CD8-positive, alpha-beta memory T cell (primary cell): Measurements from ENCODE around the gene LRBA. TPM values are rescaled to one million over a fixed set of nuclear protein-coding genes. Genes with fewer than 3 reads are reported as not detected.
A peak's percentile ranks its signal among the peaks of the same experiment; 100 is the strongest.

Source experiments
- CTCF ChIA-PET: fragments of 350-600 bp; sonication (Branson Sonifier 250); formaldehyde crosslinking; loops from one replicate; lab custom pipeline; 2021; ENCODE audit warnings: antibody characterized with exemption; lab: Charles Lee
- POLR2A ChIA-PET: fragments of 350-600 bp; sonication (Branson Sonifier 250); formaldehyde crosslinking; loops from one replicate; lab custom pipeline; 2021; ENCODE audit warnings: antibody characterized with exemption; lab: Charles Lee
- DNase-seq, 5 donors: peaks; one replicate each; pipeline versions ENCODE4 v3.0.0 to v3.0.0-alpha.2; 2020 to 2022; ENCODE audit warnings: mixed read lengths in 1 of 5
- H3K27ac ChIP-seq: one replicate; pipeline ENCODE4 v1.7.0; 2013; ENCODE audit warnings: low read depth, mild to moderate bottlenecking, low read length, moderate library complexity
- H3K27me3 ChIP-seq: 2 replicates; pipeline ENCODE4 v1.7.0; 2013; ENCODE audit warnings: low read length, mild to moderate bottlenecking; ENCODE audit not compliant: insufficient read depth, poor library complexity, severe bottlenecking
- H3K36me3 ChIP-seq: 2 replicates; pipeline ENCODE4 v1.7.0; 2013; ENCODE audit warnings: mild to moderate bottlenecking, low read length, moderate library complexity; ENCODE audit not compliant: insufficient read depth
- H3K4me1 ChIP-seq: 2 replicates; pipeline ENCODE4 v1.7.0; 2013; ENCODE audit warnings: mild to moderate bottlenecking, low read length, moderate library complexity; ENCODE audit not compliant: insufficient read depth
- H3K4me3 ChIP-seq: 2 replicates; pipeline ENCODE4 v1.7.0; 2013; ENCODE audit warnings: mild to moderate bottlenecking, low read length
- H3K9me3 ChIP-seq: 2 replicates; pipeline ENCODE4 v1.7.0; 2013; ENCODE audit warnings: mild to moderate bottlenecking, low read length
- H3K27ac Mint-ChIP-seq, 8 donors: one replicate each; pipeline ENCODE4 v1.8.0; 2020 to 2021; ENCODE audit warnings: mixed read lengths in 8 of 8, mild to moderate bottlenecking in 6 of 8, inconsistent platforms in 3 of 8, moderate library complexity in 3 of 8
- H3K27me3 Mint-ChIP-seq, 2 donors: one replicate each; pipeline ENCODE4 v1.8.0; 2020 to 2021; ENCODE audit warnings: mixed read lengths in 2 of 2, mild to moderate bottlenecking in 1 of 2, moderate library complexity in 1 of 2
- H3K36me3 Mint-ChIP-seq, 3 donors: one replicate each; pipeline ENCODE4 v1.8.0; 2020 to 2021; ENCODE audit warnings: mixed read lengths in 3 of 3, inconsistent platforms in 1 of 3, mild to moderate bottlenecking in 1 of 3
- H3K4me1 Mint-ChIP-seq, 3 donors: one replicate each; pipeline ENCODE4 v1.8.0; 2020 to 2021; ENCODE audit warnings: mixed read lengths in 3 of 3, inconsistent platforms in 1 of 3, mild to moderate bottlenecking in 1 of 3
- H3K4me3 Mint-ChIP-seq, 7 donors: one replicate each; pipeline ENCODE4 v1.8.0; 2020 to 2021; ENCODE audit warnings: mixed read lengths in 7 of 7, mild to moderate bottlenecking in 6 of 7, moderate library complexity in 4 of 7, inconsistent platforms in 2 of 7
- H3K9me3 Mint-ChIP-seq, 5 donors: one replicate each; pipeline ENCODE4 v1.8.0; 2020 to 2022; ENCODE audit warnings: mixed read lengths in 5 of 5, mild to moderate bottlenecking in 3 of 5, moderate library complexity in 2 of 5, inconsistent platforms in 1 of 5
- polyA plus RNA-seq: library from polyadenylated mRNA; unstranded; fragments of 300-500 nt; fragmentation: Illumina TruSeq; gene quantifications from one replicate; pipeline ENCODE4 v1.2.3, GENCODE V29; 2021
- total RNA-seq, 2 experiments: library from RNA; stranded (reverse); gene quantifications; one replicate each; pipeline ENCODE4 v1.2.3, GENCODE V29; 2021

LRBA gene
- total and polyA plus RNA-seq, 3 experiments from 2014 or later = 25.9 to 61.9 (median 56.4) TPM

GRCh38 chr4:150782311-150782710 lies 232.8 kb downstream of the LRBA start:
- H3K27ac Mint-ChIP-seq = peak overlapping the region in 3 of 8 donors; percentile 10 to 49 (median 10)
- H3K4me1 Mint-ChIP-seq = peaks cover 2 to 6% (median 4%) of the 10 kb centered on the region in 3 donors
- H3K9me3 Mint-ChIP-seq = no peaks in the 10 kb centered on the region
- Histone ChIP-seq H3K9me3 (no peaks in the 10 kb centered on the region), H3K4me3 (no peak overlapping the region), H3K4me1 (no peaks in the 10 kb centered on the region), H3K27ac (no peak overlapping the region), H3K36me3 (no peaks in the 10 kb centered on the region), H3K27me3 (no peaks in the 10 kb centered on the region)
- DNase-seq = no peak
- H3K4me3 Mint-ChIP-seq = no peak overlapping the region
- CTCF ChIA-PET = no interaction called here
- no peaks in the 10 kb centered on the region for H3K27me3 Mint-ChIP-seq
- H3K36me3 Mint-ChIP-seq = peaks cover 0 to 25% (median 10%) of the 10 kb centered on the region in 3 donors
- POLR2A ChIA-PET = no interaction called here

- H3K36me3 Mint-ChIP-seq = peaks cover 0 to 25% (median 10%) of the 10 kb centered on the region in 3 donors
- no peak overlapping the region for H3K4me3 ChIP-seq
- H3K4me3 Mint-ChIP-seq = no peak overlapping the region
- H3K27ac Mint-ChIP-seq = no peak overlapping the region
- no peak for DNase-seq
- no peaks in the 10 kb centered on the region for H3K9me3 Mint-ChIP-seq
- H3K27me3 Mint-ChIP-seq = no peaks in the 10 kb centered on the region
- H3K4me1 ChIP-seq = no peaks in the 10 kb centered on the region
- no peaks in the 10 kb centered on the region for H3K36me3 ChIP-seq
- CTCF ChIA-PET = no interaction called here
- no peak overlapping the region for H3K27ac ChIP-seq
- POLR2A ChIA-PET = no interaction called here
- H3K4me1 Mint-ChIP-seq = peaks cover 2 to 7% (median 4%) of the 10 kb centered on the region in 3 donors
- no peaks in the 10 kb centered on the region for H3K9me3 ChIP-seq
- H3K27me3 ChIP-seq = no peaks in the 10 kb centered on the region
These were observed 233.9 kb downstream of the LRBA start for GRCh38 chr4:150781191-150781590.

GRCh38 chr4:150779707-150780106 lies 235.4 kb downstream of the LRBA start:
- no peaks in the 10 kb centered on the region for H3K4me1 ChIP-seq
- Mint-ChIP-seq H3K4me3 (no peak overlapping the region), H3K27me3 (no peaks in the 10 kb centered on the region), H3K9me3 (no peaks in the 10 kb centered on the region), H3K36me3 (peaks cover 0 to 27% (median 8%) of the 10 kb centered on the region in 3 donors), H3K27ac (no peak overlapping the region), H3K4me1 (peaks cover 3 to 13% (median 4%) of the 10 kb centered on the region in 3 donors)
- CTCF ChIA-PET = no interaction called here
- H3K27ac ChIP-seq = no peak overlapping the region
- H3K36me3 ChIP-seq = no peaks in the 10 kb centered on the region
- POLR2A ChIA-PET = no interaction called here
- no peaks in the 10 kb centered on the region for H3K9me3 ChIP-seq
- no peak overlapping the region for H3K4me3 ChIP-seq
- no peak for DNase-seq
- H3K27me3 ChIP-seq = no peaks in the 10 kb centered on the region

- no peaks in the 10 kb centered on the region for H3K36me3 ChIP-seq
- peaks cover 4 to 38% (median 15%) of the 10 kb centered on the region in 3 donors for H3K36me3 Mint-ChIP-seq
- no peak for DNase-seq
- H3K27me3 Mint-ChIP-seq = no peaks in the 10 kb centered on the region
- H3K9me3 ChIP-seq = no peaks in the 10 kb centered on the region
- POLR2A ChIA-PET = no interaction called here
- no peaks in the 10 kb centered on the region for H3K27me3 ChIP-seq
- H3K4me1 Mint-ChIP-seq = peaks cover 4 to 19% (median 16%) of the 10 kb centered on the region in 3 donors
- H3K4me3 Mint-ChIP-seq = no peak overlapping the region
- no peaks in the 10 kb centered on the region for H3K9me3 Mint-ChIP-seq
- H3K4me1 ChIP-seq = no peaks in the 10 kb centered on the region
- no peak overlapping the region for H3K27ac ChIP-seq
- H3K27ac Mint-ChIP-seq = no peak overlapping the region
- H3K4me3 ChIP-seq = no peak overlapping the region
- CTCF ChIA-PET = no interaction called here
These were observed 241.2 kb downstream of the LRBA start for GRCh38 chr4:150773729-150774449.

GRCh38 chr4:150773032-150773431 lies 242.1 kb downstream of the LRBA start:
- DNase-seq = no peak
- CTCF ChIA-PET = no interaction called here
- no peak overlapping the region for H3K4me3 ChIP-seq

GRCh38 chr4:150771382-150771781 lies 243.7 kb downstream of the LRBA start:
- Histone ChIP-seq H3K27me3 (no peaks in the 10 kb centered on the region), H3K4me3 (no peak overlapping the region), H3K36me3 (no peaks in the 10 kb centered on the region), H3K27ac (no peak overlapping the region), H3K4me1 (no peaks in the 10 kb centered on the region), H3K9me3 (no peaks in the 10 kb centered on the region)
- Mint-ChIP-seq H3K4me3 (no peak overlapping the region), H3K9me3 (no peaks in the 10 kb centered on the region), H3K36me3 (peaks cover 4 to 35% (median 16%) of the 10 kb centered on the region in 3 donors), H3K27me3 (no peaks in the 10 kb centered on the region), H3K4me1 (peaks cover 9 to 19% (median 16%) of the 10 kb centered on the region in 3 donors), H3K27ac (peak overlapping the region in 1 of 8 donors; percentile 75)
- DNase-seq = no peak
- ChIA-PET POLR2A (no interaction called here), CTCF (no interaction called here)

More at GRCh38 chr4:150773032-150773431, 242.1 kb downstream of the LRBA start:
- H3K27me3 Mint-ChIP-seq = no peaks in the 10 kb centered on the region
- POLR2A ChIA-PET = no interaction called here
- H3K4me1 Mint-ChIP-seq = peaks cover 6 to 19% (median 16%) of the 10 kb centered on the region in 3 donors
- H3K9me3 Mint-ChIP-seq = no peaks in the 10 kb centered on the region
- H3K27ac Mint-ChIP-seq = no peak overlapping the region
- Histone ChIP-seq H3K27ac (no peak overlapping the region), H3K36me3 (no peaks in the 10 kb centered on the region), H3K27me3 (no peaks in the 10 kb centered on the region), H3K4me1 (no peaks in the 10 kb centered on the region), H3K9me3 (no peaks in the 10 kb centered on the region)
- peaks cover 4 to 37% (median 15%) of the 10 kb centered on the region in 3 donors for H3K36me3 Mint-ChIP-seq
- H3K4me3 Mint-ChIP-seq = no peak overlapping the region

GRCh38 chr4:150769845-150770244 lies 245.2 kb downstream of the LRBA start:
- H3K27me3 ChIP-seq = no peaks in the 10 kb centered on the region
- Mint-ChIP-seq H3K4me1 (peaks cover 8 to 19% (median 9%) of the 10 kb centered on the region in 3 donors), H3K36me3 (peaks cover 5 to 31% (median 14%) of the 10 kb centered on the region in 3 donors), H3K27me3 (no peaks in the 10 kb centered on the region), H3K27ac (peak overlapping the region in 2 of 8 donors; percentile 61 to 62), H3K9me3 (no peaks in the 10 kb centered on the region), H3K4me3 (no peak overlapping the region)
- no peaks in the 10 kb centered on the region for H3K9me3 ChIP-seq
- CTCF ChIA-PET = no interaction called here
- no peaks in the 10 kb centered on the region for H3K4me1 ChIP-seq
- no peak overlapping the region for H3K27ac ChIP-seq
- H3K4me3 ChIP-seq = no peak overlapping the region
- no peak for DNase-seq
- no peaks in the 10 kb centered on the region for H3K36me3 ChIP-seq
- POLR2A ChIA-PET = no interaction called here

- peaks cover 8 to 19% (median 9%) of the 10 kb centered on the region in 3 donors for H3K4me1 Mint-ChIP-seq
- Histone ChIP-seq H3K27me3 (no peaks in the 10 kb centered on the region), H3K4me3 (no peak overlapping the region), H3K4me1 (no peaks in the 10 kb centered on the region), H3K9me3 (no peaks in the 10 kb centered on the region), H3K27ac (no peak overlapping the region), H3K36me3 (no peaks in the 10 kb centered on the region)
- no peak for DNase-seq
- ChIA-PET CTCF (no interaction called here), POLR2A (no interaction called here)
- H3K4me3 Mint-ChIP-seq = no peak overlapping the region
- H3K27me3 Mint-ChIP-seq = no peaks in the 10 kb centered on the region
- H3K9me3 Mint-ChIP-seq = no peaks in the 10 kb centered on the region
- H3K36me3 Mint-ChIP-seq = peaks cover 11 to 30% (median 15%) of the 10 kb centered on the region in 3 donors
- peak overlapping the region in 1 of 8 donors; percentile 50 for H3K27ac Mint-ChIP-seq
These were observed 245.8 kb downstream of the LRBA start for GRCh38 chr4:150769248-150769647.
